Nasal cavity respiratory epithelium epithelial cell of viscerocranial mucosa (primary cell): Measurements from ENCODE around the gene KCNQ1. TPM values are rescaled to one million over a fixed set of nuclear protein-coding genes. Genes with fewer than 3 reads are reported as not detected.

ENCODE experiments used
- total RNA-seq: library from RNA; depleted of rRNA; stranded (reverse); fragments of >200 nt; gene quantifications from 2 replicates; pipeline ENCODE4 v1.2.3, GENCODE V29; 2014

The KCNQ1 gene
- under 0.01 and 6.9 TPM in 2 replicates for total RNA-seq

GRCh38 chr11:2444821-2445745 is at the start of gene KCNQ1:
TSS of gene KCNQ1 (plus strand) at chr11:2445008. CDS start at chr11:2445099, 91 bp downstream.

GRCh38 chr11:2400069-2400761 is 44.6 kb upstream of the KCNQ1 start, which contains the start of gene TSSC4:
TSS of gene TSSC4 (plus strand) at chr11:2400750. CDS start at chr11:2402634, 1,884 bp downstream.

GRCh38 chr11:2443881-2444820 is 657 bp upstream of the KCNQ1 start, which contains the start of gene TRPM5:
TSS of gene TRPM5 (minus strand) at chr11:2444514. CDS start at chr11:2423036, 21,478 bp downstream.

GRCh38 chr11:2699531-2700414 is 255.0 kb downstream of the KCNQ1 start, which contains the start of gene KCNQ1OT1:
TSS of gene KCNQ1OT1 (minus strand) at chr11:2699994.

GRCh38 chr11:2885678-2886081 is 440.9 kb downstream of the KCNQ1 start, which contains the start of gene CDKN1C:
TSS of gene CDKN1C (minus strand) at chr11:2885775. CDS start at chr11:2885456, 319 bp downstream.

Other genes with a start within 250 kb of the KCNQ1 start
- gene ASCL2, start 174.4 kb upstream of the KCNQ1 start, total RNA-seq = 0.21 and 1.0 TPM in 2 replicates
- not detected in 2 replicates for gene C11orf21, start 143.1 kb upstream of the KCNQ1 start, total RNA-seq
- not detected in 2 replicates for gene TSPAN32, start 143.0 kb upstream of the KCNQ1 start, total RNA-seq
- 164 and 645 TPM in 2 replicates for gene CD81, start 67.7 kb upstream of the KCNQ1 start, total RNA-seq
- 49.8 and 77.2 TPM in 2 replicates for gene TSSC4, start 44.3 kb upstream of the KCNQ1 start, total RNA-seq
- gene TRPM5, start 494 bp upstream of the KCNQ1 start, total RNA-seq = not detected in 2 replicates